Measurements from ENCODE around the gene PPM1L.

Gene PPM1L

DNA sequence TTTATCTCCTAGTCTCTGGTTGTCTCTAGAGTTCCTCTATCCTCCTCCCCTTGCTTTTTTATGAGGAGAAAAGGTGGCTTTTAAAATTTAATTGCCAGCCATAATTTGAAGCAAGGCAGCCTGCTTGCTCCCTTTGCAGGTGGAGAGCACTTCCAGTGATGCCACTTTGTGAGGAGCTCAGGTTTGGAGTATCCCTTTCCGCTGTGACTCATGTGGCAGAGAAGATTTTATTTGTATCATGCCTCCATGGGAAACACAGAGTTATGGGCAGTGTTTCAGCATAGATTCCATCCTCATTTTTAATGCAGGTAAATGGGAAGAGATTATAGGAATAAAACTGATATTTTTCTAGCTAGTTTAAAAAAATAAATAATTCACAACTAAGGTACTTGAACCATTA, 7.0 kb downstream of the PPM1L start:
- H2AFZ ChIP-seq (ENCODE audit: insufficient read depth, low read length, poor library complexity), result no peak overlapping the region
- no peak overlapping the region for H2BK120ac ChIP-seq (ENCODE audit: insufficient read depth, low read length, poor library complexity)
- no peak overlapping the region for H3K9ac ChIP-seq (ENCODE audit: low read length)
- no peak overlapping the region for H4K91ac ChIP-seq (ENCODE audit: low read depth, low read length)
- no peak overlapping the region for H3K18ac ChIP-seq (ENCODE audit: low read length)
- H4K8ac ChIP-seq (ENCODE audit: low read depth, low read length), result no peak overlapping the region
- H3K14ac ChIP-seq (ENCODE audit: low read length), result no peak overlapping the region
- H2BK12ac ChIP-seq (ENCODE audit: low read length), result no peak overlapping the region
- H3K27ac ChIP-seq (ENCODE audit: low read depth, low read length), result no peak overlapping the region
- no peak for DNase-seq
- no peak overlapping the region for H3K4ac ChIP-seq (ENCODE audit: low read depth, low read length)
- H3K4me2 ChIP-seq (ENCODE audit: low read length), result no peak overlapping the region
- H3K4me3 ChIP-seq (ENCODE audit: low read depth, low read length), result no peak overlapping the region
- H2AK5ac ChIP-seq (ENCODE audit: low read length), result no peak overlapping the region
- no peak overlapping the region for H4K12ac ChIP-seq (ENCODE audit: low read depth, low read length)
- H3K27me3 ChIP-seq (ENCODE audit: insufficient read depth, low read length), result no peaks in the 10 kb centered on the region
- no peaks in the 10 kb centered on the region for H3K9me3 ChIP-seq (ENCODE audit: insufficient read depth, low read depth, low read length)
- H2BK5ac ChIP-seq (ENCODE audit: low read depth, low read length, poor library complexity), result no peak overlapping the region
- no peaks in the 10 kb centered on the region for H3K79me2 ChIP-seq (ENCODE audit: control insufficient read depth, insufficient read depth, low read length, poor library complexity)
- H3K4me1 ChIP-seq (ENCODE audit: control insufficient read depth in 1 of 2, insufficient read depth in 2 of 2, low read length in 2 of 2), result no peaks in the 10 kb centered on the region
- H3K79me1 ChIP-seq (ENCODE audit: low read length), result no peaks in the 10 kb centered on the region
- no CpG with 5 or more reads among the region's 1 CpG for WGBS (ENCODE audit: extremely low coverage, insufficient coverage, insufficient read length)
- H3K23ac ChIP-seq (ENCODE audit: low read length), result no peak overlapping the region
- no peaks in the 10 kb centered on the region for H3K36me3 ChIP-seq (ENCODE audit: control insufficient read depth in 1 of 2, insufficient read depth in 2 of 2, low read length in 2 of 2)

DNA sequence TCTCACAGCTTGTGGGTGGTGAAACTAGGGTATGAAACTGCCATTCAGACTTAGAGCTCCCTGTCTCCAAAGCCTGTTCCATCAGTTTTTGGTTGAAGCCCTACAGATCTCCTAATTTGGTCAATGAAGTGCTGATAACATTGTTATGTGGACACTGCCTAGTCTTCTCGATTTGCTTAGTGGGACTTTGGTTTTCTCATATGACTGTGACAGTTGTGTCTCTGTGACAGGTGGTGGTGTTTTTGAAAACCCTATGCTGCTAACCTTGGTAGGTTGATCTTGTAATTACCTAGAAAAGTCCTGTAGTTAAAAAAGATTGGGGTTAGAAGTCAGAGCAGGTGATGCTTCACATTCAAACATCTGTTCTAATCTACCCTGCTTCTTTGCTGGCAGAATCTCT, 9.2 kb downstream of the PPM1L start:
- no peak overlapping the region for H4K91ac ChIP-seq (ENCODE audit: low read depth, low read length)
- WGBS (ENCODE audit: extremely low coverage, insufficient coverage, insufficient read length), result no CpG with 5 or more reads among the region's 1 CpG

DNA sequence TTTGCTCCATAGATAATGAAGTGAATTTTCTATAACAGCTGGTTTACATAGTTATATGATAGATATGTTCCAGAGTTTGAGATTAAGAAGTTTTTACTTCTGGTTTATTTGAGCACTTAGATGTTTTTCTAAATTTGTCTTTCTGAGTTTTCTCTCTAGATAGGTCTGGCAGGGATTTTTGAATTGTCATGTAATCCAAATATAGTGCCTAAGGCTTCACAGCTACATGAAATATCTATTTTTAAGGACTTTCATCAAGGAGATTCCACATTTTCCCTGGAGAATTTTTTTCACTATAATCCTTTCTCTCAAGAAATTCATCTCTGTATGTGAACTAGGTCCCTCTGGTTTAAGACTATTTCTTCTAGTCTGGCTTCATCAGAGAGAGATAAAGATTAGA, 12.0 kb downstream of the PPM1L start:
- no peak for DNase-seq
- Histone ChIP-seq H3K23ac (ENCODE audit: low read length) (no peak overlapping the region), H3K4ac (ENCODE audit: low read depth, low read length) (no peak overlapping the region), H3K9me3 (ENCODE audit: insufficient read depth, low read depth, low read length) (no peaks in the 10 kb centered on the region), H3K27me3 (ENCODE audit: insufficient read depth, low read length) (no peaks in the 10 kb centered on the region), H3K14ac (ENCODE audit: low read length) (no peak overlapping the region), H3K4me1 (ENCODE audit: control insufficient read depth in 1 of 2, insufficient read depth in 2 of 2, low read length in 2 of 2) (no peaks in the 10 kb centered on the region), H2BK5ac (ENCODE audit: low read depth, low read length, poor library complexity) (no peak overlapping the region), H3K9ac (ENCODE audit: low read length) (no peak overlapping the region), H3K4me2 (ENCODE audit: low read length) (no peak overlapping the region), H4K12ac (ENCODE audit: low read depth, low read length) (no peak overlapping the region), H2AFZ (ENCODE audit: insufficient read depth, low read length, poor library complexity) (no peak overlapping the region), H3K4me3 (ENCODE audit: low read depth, low read length) (no peak overlapping the region), H4K8ac (ENCODE audit: low read depth, low read length) (no peak overlapping the region), H2AK5ac (ENCODE audit: low read length) (no peak overlapping the region), H3K18ac (ENCODE audit: low read length) (no peak overlapping the region), H3K36me3 (ENCODE audit: control insufficient read depth in 1 of 2, insufficient read depth in 2 of 2, low read length in 2 of 2) (no peaks in the 10 kb centered on the region), H2BK120ac (ENCODE audit: insufficient read depth, low read length, poor library complexity) (no peak overlapping the region), H3K79me2 (ENCODE audit: control insufficient read depth, insufficient read depth, low read length, poor library complexity) (no peaks in the 10 kb centered on the region), H2BK12ac (ENCODE audit: low read length) (no peak overlapping the region), H4K91ac (ENCODE audit: low read depth, low read length) (no peak overlapping the region), H3K27ac (ENCODE audit: low read depth, low read length) (no peak overlapping the region), H3K79me1 (ENCODE audit: low read length) (no peaks in the 10 kb centered on the region)

More for the DNA sequence above, 9.2 kb downstream of the PPM1L start:
- no peak overlapping the region for H3K23ac ChIP-seq (ENCODE audit: low read length)
- H4K12ac ChIP-seq (ENCODE audit: low read depth, low read length), result no peak overlapping the region
- H3K27ac ChIP-seq (ENCODE audit: low read depth, low read length), result no peak overlapping the region
- H3K79me1 ChIP-seq (ENCODE audit: low read length), result no peaks in the 10 kb centered on the region
- H3K14ac ChIP-seq (ENCODE audit: low read length), result no peak overlapping the region
- no peak overlapping the region for H3K9ac ChIP-seq (ENCODE audit: low read length)
- H3K79me2 ChIP-seq (ENCODE audit: control insufficient read depth, insufficient read depth, low read length, poor library complexity), result no peaks in the 10 kb centered on the region
- no peak for DNase-seq
- H3K4me3 ChIP-seq (ENCODE audit: low read depth, low read length), result no peak overlapping the region
- H2AK5ac ChIP-seq (ENCODE audit: low read length), result no peak overlapping the region
- no peak overlapping the region for H3K4me2 ChIP-seq (ENCODE audit: low read length)
- no peak overlapping the region for H3K18ac ChIP-seq (ENCODE audit: low read length)
- H2AFZ ChIP-seq (ENCODE audit: insufficient read depth, low read length, poor library complexity), result no peak overlapping the region
- H3K4me1 ChIP-seq (ENCODE audit: control insufficient read depth in 1 of 2, insufficient read depth in 2 of 2, low read length in 2 of 2), result no peaks in the 10 kb centered on the region
- H2BK12ac ChIP-seq (ENCODE audit: low read length), result no peak overlapping the region
- no peak overlapping the region for H4K8ac ChIP-seq (ENCODE audit: low read depth, low read length)
- no peaks in the 10 kb centered on the region for H3K9me3 ChIP-seq (ENCODE audit: insufficient read depth, low read depth, low read length)
- H3K27me3 ChIP-seq (ENCODE audit: insufficient read depth, low read length), result no peaks in the 10 kb centered on the region
- no peak overlapping the region for H3K4ac ChIP-seq (ENCODE audit: low read depth, low read length)
- H2BK120ac ChIP-seq (ENCODE audit: insufficient read depth, low read length, poor library complexity), result no peak overlapping the region
- no peaks in the 10 kb centered on the region for H3K36me3 ChIP-seq (ENCODE audit: control insufficient read depth in 1 of 2, insufficient read depth in 2 of 2, low read length in 2 of 2)
- no peak overlapping the region for H2BK5ac ChIP-seq (ENCODE audit: low read depth, low read length, poor library complexity)

DNA sequence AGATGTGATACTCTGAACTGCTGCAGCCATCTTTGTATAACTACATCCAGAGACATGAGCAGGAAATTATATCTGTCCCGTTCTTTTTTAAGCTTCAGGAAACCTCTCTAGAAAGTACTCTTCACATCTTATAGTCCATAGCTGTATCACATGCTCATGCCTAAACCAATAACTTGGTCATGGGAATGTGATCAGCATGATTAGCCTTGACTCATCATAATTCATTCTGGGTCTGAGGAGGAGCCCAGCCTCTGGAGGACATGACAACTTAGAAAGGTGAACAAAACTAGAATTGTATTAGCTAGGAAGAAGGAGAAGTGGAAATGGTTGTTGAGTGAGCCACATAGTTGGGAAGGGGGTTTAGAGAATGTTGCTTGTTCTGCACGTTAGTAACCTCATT, 12.9 kb downstream of the PPM1L start:
- H4K12ac ChIP-seq (ENCODE audit: low read depth, low read length), result no peak overlapping the region
- H3K9me3 ChIP-seq (ENCODE audit: insufficient read depth, low read depth, low read length), result no peaks in the 10 kb centered on the region
- WGBS (ENCODE audit: extremely low coverage, insufficient coverage, insufficient read length), result no CpG with 5 or more reads among the region's 2 CpGs
- H3K4me2 ChIP-seq (ENCODE audit: low read length), result no peak overlapping the region
- no peak overlapping the region for H4K8ac ChIP-seq (ENCODE audit: low read depth, low read length)
- no peak overlapping the region for H3K4ac ChIP-seq (ENCODE audit: low read depth, low read length)
- H3K4me1 ChIP-seq (ENCODE audit: control insufficient read depth in 1 of 2, insufficient read depth in 2 of 2, low read length in 2 of 2), result peaks cover 0 to 2% of the 10 kb centered on the region in 2 experiments
- no peaks in the 10 kb centered on the region for H3K79me2 ChIP-seq (ENCODE audit: control insufficient read depth, insufficient read depth, low read length, poor library complexity)
- H2BK5ac ChIP-seq (ENCODE audit: low read depth, low read length, poor library complexity), result no peak overlapping the region
- H3K27me3 ChIP-seq (ENCODE audit: insufficient read depth, low read length), result no peaks in the 10 kb centered on the region
- no peak overlapping the region for H3K27ac ChIP-seq (ENCODE audit: low read depth, low read length)
- H2AK5ac ChIP-seq (ENCODE audit: low read length), result no peak overlapping the region
- H4K91ac ChIP-seq (ENCODE audit: low read depth, low read length), result no peak overlapping the region
- H3K4me3 ChIP-seq (ENCODE audit: low read depth, low read length), result no peak overlapping the region
- H3K18ac ChIP-seq (ENCODE audit: low read length), result no peak overlapping the region
- H2AFZ ChIP-seq (ENCODE audit: insufficient read depth, low read length, poor library complexity), result no peak overlapping the region
- H3K9ac ChIP-seq (ENCODE audit: low read length), result no peak overlapping the region
- no peak for DNase-seq
- H2BK120ac ChIP-seq (ENCODE audit: insufficient read depth, low read length, poor library complexity), result no peak overlapping the region
- no peak overlapping the region for H3K14ac ChIP-seq (ENCODE audit: low read length)
- H2BK12ac ChIP-seq (ENCODE audit: low read length), result no peak overlapping the region
- H3K23ac ChIP-seq (ENCODE audit: low read length), result no peak overlapping the region
- H3K36me3 ChIP-seq (ENCODE audit: control insufficient read depth in 1 of 2, insufficient read depth in 2 of 2, low read length in 2 of 2), result no peaks in the 10 kb centered on the region
- no peaks in the 10 kb centered on the region for H3K79me1 ChIP-seq (ENCODE audit: low read length)

All from trophoblast cell (in vitro differentiated cells and primary cell).